GM12892 (cell line): ENCODE measurements around the gene CHRD.

Experiments
- POLR2A ChIP-seq: IDR thresholded peaks from 2 replicates; pipeline ENCODE4 v1.6.1; 2011; ENCODE audit warnings: low read depth, low read length, control low read depth
- POLR2AphosphoS5 ChIP-seq: IDR thresholded peaks from 2 replicates; pipeline ENCODE4 v1.6.1; 2011; ENCODE audit warnings: low read depth, low read length, control low read depth
- TAF1 ChIP-seq: IDR thresholded peaks from 2 replicates; pipeline ENCODE4 v1.6.1; 2011; ENCODE audit warnings: low read depth, mild to moderate bottlenecking, control low read depth, low read length, borderline replicate concordance

DNA sequence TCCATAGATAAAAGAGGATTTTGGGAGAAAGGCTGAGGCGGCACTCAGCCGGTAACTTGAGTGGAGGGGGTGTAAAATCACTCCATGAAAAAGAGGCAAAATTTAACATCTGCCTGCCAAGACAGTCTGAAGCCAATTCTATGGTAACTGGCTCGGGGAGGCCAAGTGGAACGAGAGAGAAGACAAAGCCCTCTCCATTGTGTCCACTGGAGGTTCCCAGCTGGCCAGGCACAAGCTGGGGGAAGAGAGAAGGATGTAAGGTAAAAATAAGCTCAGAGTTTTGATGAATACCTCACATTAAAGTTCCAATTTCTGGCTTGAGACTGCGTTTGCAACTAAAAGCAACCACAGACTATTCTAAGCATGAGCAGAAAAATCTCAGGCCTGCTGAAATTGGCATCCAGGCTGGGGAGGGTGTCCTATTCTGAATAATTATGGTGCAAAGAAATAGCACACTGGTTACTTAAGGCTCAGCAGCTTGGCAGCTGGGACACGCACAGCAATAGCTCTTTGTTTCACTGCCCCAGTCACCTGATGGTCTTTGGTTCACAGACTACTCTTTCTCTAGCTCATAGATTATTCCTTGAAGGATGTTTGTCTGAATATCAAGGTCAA is 48.8 kb downstream of the CHRD start:
- no peak for TF ChIP-seq POLR2AphosphoS5
- TF ChIP-seq POLR2A: no peak
- TF ChIP-seq TAF1: no peak
